ENCODE data around the gene CCBE1.

- no peak for TF ChIP-seq POLR2A (IDR thresholded peaks at IDR 0.05; ENCODE audit: low read length)
- TF ChIP-seq GATA1 (IDR thresholded peaks at IDR 0.05; ENCODE audit: low read depth, low read length) = no peak
These were observed 46.2 kb downstream of the CCBE1 start for GRCh38 chr18:59651071-59651470.

Measured in erythroblast (primary cell).